Fibroblast of pulmonary artery (primary cell): ENCODE measurements around the gene RGP1.

Source experiments
- DNase-seq: peaks from one replicate; pipeline ENCODE4 v3.0.0-alpha.2; 2010; ENCODE audit warnings: low read depth
- H3K4me3 ChIP-seq: replicated peaks from 2 replicates; pipeline ENCODE4 v1.5.1; 2011; ENCODE audit warnings: low read depth, mild to moderate bottlenecking, control low read depth, low read length, moderate library complexity
- TF ChIP-seq, protein P1 (sequence below): IDR thresholded peaks from 2 replicates; pipeline ENCODE4 v1.5.1; 2011; ENCODE audit warnings: mild to moderate bottlenecking, control low read depth, low read length, inconsistent platforms; ENCODE audit errors: missing control alignments

Gene RGP1

DNA sequence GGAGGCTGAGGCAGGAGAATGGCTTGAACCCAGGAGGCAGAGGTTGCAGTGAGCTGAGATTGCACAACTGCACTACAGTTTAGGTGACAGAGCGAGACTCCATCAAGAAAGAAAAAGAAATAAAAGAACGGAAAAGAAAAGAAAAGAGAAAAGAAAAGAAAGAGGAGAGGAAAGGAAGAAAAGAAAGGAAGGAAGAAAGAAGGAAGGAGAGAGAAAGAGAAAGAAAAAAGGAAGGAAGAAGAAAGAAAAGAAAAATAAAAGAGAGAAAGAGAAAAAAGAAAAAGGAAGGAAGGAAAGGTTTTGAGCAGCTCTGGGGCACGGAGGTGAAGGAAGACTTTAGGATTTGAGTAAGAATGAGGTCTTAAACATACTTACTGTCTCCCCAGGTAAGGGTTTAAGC lies 35.5 kb upstream of the RGP1 start:
- no peak for DNase-seq
- TF ChIP-seq, protein P1, sequence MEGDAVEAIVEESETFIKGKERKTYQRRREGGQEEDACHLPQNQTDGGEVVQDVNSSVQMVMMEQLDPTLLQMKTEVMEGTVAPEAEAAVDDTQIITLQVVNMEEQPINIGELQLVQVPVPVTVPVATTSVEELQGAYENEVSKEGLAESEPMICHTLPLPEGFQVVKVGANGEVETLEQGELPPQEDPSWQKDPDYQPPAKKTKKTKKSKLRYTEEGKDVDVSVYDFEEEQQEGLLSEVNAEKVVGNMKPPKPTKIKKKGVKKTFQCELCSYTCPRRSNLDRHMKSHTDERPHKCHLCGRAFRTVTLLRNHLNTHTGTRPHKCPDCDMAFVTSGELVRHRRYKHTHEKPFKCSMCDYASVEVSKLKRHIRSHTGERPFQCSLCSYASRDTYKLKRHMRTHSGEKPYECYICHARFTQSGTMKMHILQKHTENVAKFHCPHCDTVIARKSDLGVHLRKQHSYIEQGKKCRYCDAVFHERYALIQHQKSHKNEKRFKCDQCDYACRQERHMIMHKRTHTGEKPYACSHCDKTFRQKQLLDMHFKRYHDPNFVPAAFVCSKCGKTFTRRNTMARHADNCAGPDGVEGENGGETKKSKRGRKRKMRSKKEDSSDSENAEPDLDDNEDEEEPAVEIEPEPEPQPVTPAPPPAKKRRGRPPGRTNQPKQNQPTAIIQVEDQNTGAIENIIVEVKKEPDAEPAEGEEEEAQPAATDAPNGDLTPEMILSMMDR: no peak

DNA sequence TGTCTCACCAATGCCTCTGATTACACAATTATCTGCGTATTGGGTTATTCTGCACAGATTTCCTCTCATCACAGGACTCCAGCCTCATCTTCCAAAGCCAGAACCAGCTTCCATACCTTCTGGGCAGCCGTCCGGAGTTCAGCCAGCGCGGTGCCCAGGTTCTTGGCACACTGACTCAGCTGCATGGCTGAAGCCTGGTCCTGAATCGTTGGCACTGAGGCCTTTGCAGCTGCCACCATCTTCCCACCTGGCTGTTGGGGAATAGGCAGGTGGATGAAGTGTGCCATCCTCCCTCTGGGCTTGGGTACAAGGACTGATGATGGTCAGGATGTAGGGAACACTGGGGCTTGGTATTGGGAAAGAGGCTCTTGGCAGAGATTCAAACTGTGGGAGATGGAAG lies 35.0 kb upstream of the RGP1 start:
- DNase-seq: no peak

More for the DNA sequence above, 35.5 kb upstream of the RGP1 start:
- no peak overlapping the region for H3K4me3 ChIP-seq

DNA sequence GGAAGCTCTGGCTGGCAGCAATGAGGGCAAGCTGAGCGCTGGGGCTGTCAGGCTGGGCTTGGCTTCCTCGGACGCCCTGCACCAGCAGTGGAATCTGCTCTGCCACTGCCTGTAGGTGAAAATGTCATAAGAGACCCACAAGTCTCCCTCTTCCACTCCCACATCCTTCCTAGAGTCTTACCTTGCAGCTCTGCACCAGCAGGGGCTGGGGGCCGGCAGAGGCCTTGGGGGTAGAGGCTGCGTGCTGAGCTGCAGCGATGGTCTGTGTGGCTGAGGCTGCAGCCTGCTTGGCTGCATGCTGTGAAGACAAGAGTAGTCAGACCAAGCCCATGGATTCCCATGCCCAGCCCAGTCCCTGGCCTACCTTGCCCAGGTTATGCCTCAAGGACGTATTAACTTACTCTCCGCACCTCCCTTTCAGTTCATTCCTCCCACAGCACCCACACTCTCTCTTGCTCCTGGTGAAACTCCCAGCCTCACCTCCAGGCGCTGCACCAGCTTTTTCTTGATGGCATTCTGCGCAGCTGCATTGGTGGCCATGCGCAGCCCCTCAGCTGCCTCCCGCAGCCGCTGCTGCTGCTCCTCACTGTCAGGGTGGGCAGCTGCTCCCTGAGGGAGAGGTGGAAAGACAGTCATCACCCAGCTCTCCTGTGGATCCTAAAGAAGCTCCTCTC lies 34.4 kb upstream of the RGP1 start:
- TF ChIP-seq, protein P1: no peak
- no peak overlapping the region for H3K4me3 ChIP-seq
- no peak for DNase-seq

More for the DNA sequence above, 35.0 kb upstream of the RGP1 start:
- no peak overlapping the region for H3K4me3 ChIP-seq
- TF ChIP-seq, protein P1: no peak

DNA sequence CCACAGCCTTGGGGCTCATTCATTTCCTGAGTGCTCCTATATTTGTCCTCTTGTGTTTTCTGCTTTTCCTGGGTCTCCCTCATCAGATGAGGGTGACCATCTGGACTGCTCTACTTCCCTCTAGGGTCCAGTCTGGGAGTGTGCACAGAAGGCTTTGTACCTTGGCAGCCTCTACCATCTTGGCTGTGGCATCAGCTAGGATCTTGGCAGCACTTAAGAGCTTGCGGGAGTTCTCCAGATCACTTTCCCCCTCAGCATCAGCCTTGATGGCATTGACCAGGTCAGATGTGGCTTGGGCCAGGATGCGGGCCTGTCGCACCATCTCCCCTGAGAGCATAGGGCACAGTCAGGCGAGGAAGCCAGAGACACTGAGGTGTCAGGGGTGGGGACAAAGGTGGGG lies 32.9 kb upstream of the RGP1 start:
- TF ChIP-seq, protein P1: peak; percentile 4
- no peak for DNase-seq
- no peak overlapping the region for H3K4me3 ChIP-seq

DNA sequence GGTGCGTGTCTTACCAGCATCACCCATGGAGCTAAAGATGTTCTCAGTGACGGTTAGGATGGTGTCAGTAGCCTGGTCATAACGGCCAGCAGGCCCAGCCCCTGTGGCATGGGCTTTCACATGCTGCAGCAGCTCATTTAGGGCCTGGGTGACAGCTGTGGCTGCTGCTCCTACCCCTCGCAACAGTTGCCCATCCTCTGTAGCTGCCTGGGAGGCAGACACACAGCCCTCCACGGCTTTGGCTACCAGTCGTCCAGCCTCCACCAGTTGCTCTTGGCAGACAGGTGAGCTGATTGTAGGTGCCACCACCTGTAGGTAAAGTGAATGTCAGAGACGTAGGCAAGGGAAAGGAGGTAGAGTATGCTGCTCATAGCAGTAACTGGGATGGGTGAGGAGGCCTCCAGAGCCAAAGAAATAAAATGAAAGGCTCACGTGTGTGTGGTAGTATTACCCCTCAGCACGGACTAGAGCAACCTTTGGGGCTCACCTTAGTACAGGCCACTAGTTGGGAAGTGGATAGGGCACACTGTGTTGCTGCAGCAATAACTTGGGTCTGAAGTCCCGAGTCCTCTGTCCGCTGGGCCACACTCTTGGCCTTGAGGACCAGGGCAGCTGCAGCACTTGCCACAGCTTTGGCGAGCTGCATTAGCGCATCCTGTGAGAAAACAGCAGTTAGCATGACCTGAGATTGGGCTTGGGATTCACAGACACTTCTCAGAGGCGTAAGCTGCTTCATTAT lies 31.8 kb upstream of the RGP1 start:
- DNase-seq: no peak
- TF ChIP-seq, protein P1: no peak
- H3K4me3 ChIP-seq: no peak overlapping the region

DNA sequence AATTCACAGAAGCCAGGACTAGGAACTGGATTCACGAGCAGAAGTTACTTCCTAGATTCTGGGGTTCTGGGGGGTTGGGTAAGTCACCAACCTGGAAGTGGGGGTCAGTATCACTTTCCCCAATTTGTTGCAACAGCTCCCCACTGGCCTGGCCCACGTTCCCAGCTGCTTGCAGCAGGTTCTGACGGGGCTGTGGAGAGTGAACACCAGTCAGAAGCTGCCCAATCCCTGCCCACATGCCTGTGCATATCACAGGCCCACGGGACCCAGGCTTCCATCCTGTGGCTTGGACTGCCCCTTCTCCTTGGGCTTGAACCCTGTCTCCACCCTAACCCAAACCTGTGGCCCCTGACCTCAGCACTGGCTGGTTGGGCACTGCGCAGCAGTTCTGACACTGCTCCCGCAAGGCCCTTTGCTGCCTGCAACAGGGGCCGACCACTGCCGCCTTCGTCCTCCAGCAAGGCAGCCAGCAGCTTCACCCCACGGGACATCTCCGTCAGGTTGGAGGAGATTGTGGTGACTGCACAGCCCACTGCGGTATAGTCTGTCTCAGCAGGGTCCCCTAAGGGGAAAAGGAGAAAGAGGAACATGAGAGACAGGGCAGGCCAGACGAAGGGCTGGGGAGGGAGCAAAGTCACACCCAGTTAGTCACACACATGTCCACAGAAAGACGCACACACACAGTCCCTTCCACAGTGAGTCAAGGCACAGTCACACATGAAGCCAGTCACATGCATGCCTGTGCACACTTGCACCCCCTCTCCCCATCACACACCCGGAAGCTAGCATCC lies 30.2 kb upstream of the RGP1 start:
- no peak overlapping the region for H3K4me3 ChIP-seq
- TF ChIP-seq, protein P1: no peak
- no peak for DNase-seq
